Upper lobe of left lung (tissue), 6 donors: Measurements from ENCODE around the gene SV2C. TPM values are rescaled to one million over a fixed set of nuclear protein-coding genes. Genes with fewer than 3 reads are reported as not detected.

ENCODE experiments used
- ATAC-seq, 2 donors: fragments of 200-7000 bp; cut with Tn5 transposase; one replicate each; pipeline ENCODE4 v1.9.1; 2022; ENCODE audit warnings: mild to moderate bottlenecking in 2 of 2, moderate library complexity in 2 of 2; ENCODE audit not compliant: low FRiP score in 2 of 2
- DNase-seq, 2 donors: peaks; one replicate each; pipeline ENCODE4 v3.0.0-alpha.2; 2019 to 2020
- H3K27ac ChIP-seq, 4 donors: fragments of 200-600 bp; sonication (generic); one replicate each; pipeline ENCODE4 v1.5.1; 2016 to 2019
- H3K27me3 ChIP-seq, 4 donors: fragments of 200-600 bp; sonication (generic); one replicate each; pipeline ENCODE4 v1.5.1; 2017 to 2019
- H3K36me3 ChIP-seq, 4 donors: fragments of 200-600 bp; sonication (generic); one replicate each; pipeline ENCODE4 v1.5.1; 2016 to 2019
- H3K4me1 ChIP-seq, 4 donors: fragments of 200-600 bp; sonication (generic); one replicate each; pipeline ENCODE4 v1.5.1; 2018 to 2019
- H3K4me3 ChIP-seq, 4 donors: fragments of 200-600 bp; sonication (generic); one replicate each; pipeline ENCODE4 v1.5.1; 2017 to 2019; ENCODE audit warnings: mild to moderate bottlenecking in 2 of 4, moderate library complexity in 1 of 4
- H3K9me3 ChIP-seq, 4 donors: fragments of 200-600 bp; sonication (generic); one replicate each; pipeline ENCODE4 v1.5.1; 2018 to 2019
- EP300 ChIP-seq, 4 donors: sonication (generic); formaldehyde crosslinking; IDR thresholded peaks; one replicate each; pipeline ENCODE4 v1.5.1; 2017; ENCODE audit warnings: antibody characterized with exemption in 4 of 4, control low read depth in 2 of 4
- POLR2A ChIP-seq, 4 donors: fragments of 450-650 bp; IDR thresholded peaks; one replicate each; pipeline ENCODE4 v1.5.1; 2016 to 2017; ENCODE audit warnings: antibody characterized with exemption in 4 of 4, mild to moderate bottlenecking in 2 of 4
- POLR2AphosphoS5 ChIP-seq, 2 donors: sonication (generic); formaldehyde crosslinking; IDR thresholded peaks; one replicate each; pipeline ENCODE4 v1.5.1; 2017; ENCODE audit warnings: antibody characterized with exemption in 2 of 2
- WGBS, 2 donors: methylation state at CpG; one replicate each; pipeline ENCODE4 v1.1.5; 2017 to 2018; 5-methylcytosine and 5-hydroxymethylcytosine counted together
- total RNA-seq, 6 donors: library from RNA; depleted of rRNA in 4 of 6; stranded (reverse); fragments of >200 nt in 4 of 6; gene quantifications; one replicate each; pipeline versions ENCODE4 v1.1.0 to v1.2.1, GENCODE V29; 2016 to 2021
- TF ChIP-seq, protein P1 (sequence below), 6 experiments: fragments of 450-650 bp in 4 of 6; fragments of 200-600 bp in 2 of 6; sonication (generic) in 2 of 6; IDR thresholded peaks; one replicate each; pipeline ENCODE4 v1.5.1; 2016 to 2019; ENCODE audit warnings: antibody characterized with exemption in 6 of 6
- donor health status: DM: no; HTN: no; CAD: no; lungs with moderate emphysema.
- donor health status: DM: no; HTN: yes; CAD: no; lungs with severe emphysema.

SV2C gene
- total RNA-seq, 6 donors from 2014 or later, result 0.15 to 0.51 (median 0.21) TPM; not detected in 2

DNA sequence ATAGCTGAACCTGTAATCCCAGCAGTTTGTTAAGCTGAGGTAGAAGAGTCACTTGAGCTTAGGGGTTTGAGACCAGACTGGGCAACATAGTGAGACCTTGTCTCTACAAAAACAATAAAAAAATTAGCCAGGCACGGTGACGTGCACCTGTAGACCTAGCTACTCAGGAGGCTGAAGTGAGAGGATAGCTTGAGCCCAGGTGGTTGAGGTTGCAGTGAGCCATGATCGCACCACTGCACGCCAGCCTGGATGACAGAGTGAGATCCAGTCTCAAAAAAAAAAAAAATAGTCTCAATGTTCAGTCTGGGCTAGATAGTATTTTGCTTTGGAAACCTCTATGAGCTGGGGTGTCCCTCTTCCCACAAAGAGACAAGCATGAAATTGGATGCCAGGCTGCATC, 268.0 kb downstream of the SV2C start:
- 74 to 83% methylated on average over 4 of the region's 4 CpGs for WGBS, 2 donors
- Histone ChIP-seq H3K36me3 (no peaks in the 10 kb centered on the region), H3K4me1 (no peaks in the 10 kb centered on the region), H3K9me3 (no peaks in the 10 kb centered on the region), H3K27me3 (no peaks in the 10 kb centered on the region), H3K4me3 (no peak overlapping the region), H3K27ac (no peak overlapping the region)
- DNase-seq (no peak), ATAC-seq (no peak)
- TF ChIP-seq POLR2A (IDR thresholded peaks at IDR 0.05) (no peak), EP300 (IDR thresholded peaks at IDR 0.05) (no peak), POLR2AphosphoS5 (IDR thresholded peaks at IDR 0.05) (no peak)
- TF ChIP-seq, protein P1, sequence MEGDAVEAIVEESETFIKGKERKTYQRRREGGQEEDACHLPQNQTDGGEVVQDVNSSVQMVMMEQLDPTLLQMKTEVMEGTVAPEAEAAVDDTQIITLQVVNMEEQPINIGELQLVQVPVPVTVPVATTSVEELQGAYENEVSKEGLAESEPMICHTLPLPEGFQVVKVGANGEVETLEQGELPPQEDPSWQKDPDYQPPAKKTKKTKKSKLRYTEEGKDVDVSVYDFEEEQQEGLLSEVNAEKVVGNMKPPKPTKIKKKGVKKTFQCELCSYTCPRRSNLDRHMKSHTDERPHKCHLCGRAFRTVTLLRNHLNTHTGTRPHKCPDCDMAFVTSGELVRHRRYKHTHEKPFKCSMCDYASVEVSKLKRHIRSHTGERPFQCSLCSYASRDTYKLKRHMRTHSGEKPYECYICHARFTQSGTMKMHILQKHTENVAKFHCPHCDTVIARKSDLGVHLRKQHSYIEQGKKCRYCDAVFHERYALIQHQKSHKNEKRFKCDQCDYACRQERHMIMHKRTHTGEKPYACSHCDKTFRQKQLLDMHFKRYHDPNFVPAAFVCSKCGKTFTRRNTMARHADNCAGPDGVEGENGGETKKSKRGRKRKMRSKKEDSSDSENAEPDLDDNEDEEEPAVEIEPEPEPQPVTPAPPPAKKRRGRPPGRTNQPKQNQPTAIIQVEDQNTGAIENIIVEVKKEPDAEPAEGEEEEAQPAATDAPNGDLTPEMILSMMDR (IDR thresholded peaks at IDR 0.05), result no peak

DNA sequence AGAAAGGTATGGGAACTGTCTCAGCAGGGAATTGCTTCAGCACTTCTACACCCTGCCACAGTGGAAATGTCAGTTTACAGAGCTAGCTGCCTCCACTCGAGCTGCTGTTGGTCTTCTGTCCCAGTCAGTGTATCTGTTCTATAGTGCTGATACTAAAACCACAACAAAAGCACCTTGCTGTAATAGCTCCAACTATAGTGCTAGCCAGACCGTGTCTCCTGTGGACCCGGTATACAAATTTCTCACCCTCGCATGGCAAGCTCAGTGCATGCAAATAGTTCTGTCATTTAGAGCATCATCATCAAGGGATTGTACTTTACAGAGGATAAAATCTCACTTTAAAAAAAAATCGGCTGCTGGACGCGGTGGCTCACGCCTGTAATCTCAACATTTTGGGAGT, 268.4 kb downstream of the SV2C start:
- Histone ChIP-seq H3K36me3 (no peaks in the 10 kb centered on the region), H3K27ac (no peak overlapping the region), H3K4me1 (no peaks in the 10 kb centered on the region), H3K27me3 (no peaks in the 10 kb centered on the region), H3K4me3 (no peak overlapping the region), H3K9me3 (no peaks in the 10 kb centered on the region)
- 80 to 89% methylated on average over 8 of the region's 8 CpGs for WGBS, 2 donors
- DNase-seq, result no peak
- TF ChIP-seq, protein P1 (IDR thresholded peaks at IDR 0.05), result no peak
- TF ChIP-seq POLR2AphosphoS5 (IDR thresholded peaks at IDR 0.05), result no peak
- no peak for TF ChIP-seq POLR2A (IDR thresholded peaks at IDR 0.05)
- no peak for TF ChIP-seq EP300 (IDR thresholded peaks at IDR 0.05)
- no peak for ATAC-seq

GRCh38 chr5:76356887-76357286, 273.7 kb downstream of the SV2C start:
- Histone ChIP-seq H3K4me1 (no peaks in the 10 kb centered on the region), H3K9me3 (no peaks in the 10 kb centered on the region), H3K27me3 (no peaks in the 10 kb centered on the region), H3K27ac (no peak overlapping the region), H3K4me3 (no peak overlapping the region), H3K36me3 (no peaks in the 10 kb centered on the region)
- ATAC-seq, result no peak
- WGBS, 2 donors, result 95 to 96% methylated on average over 5 of the region's 5 CpGs
- DNase-seq, result no peak
- TF ChIP-seq, protein P1 (IDR thresholded peaks at IDR 0.05), result no peak
- no peak for TF ChIP-seq EP300 (IDR thresholded peaks at IDR 0.05)
- no peak for TF ChIP-seq POLR2A (IDR thresholded peaks at IDR 0.05)
- no peak for TF ChIP-seq POLR2AphosphoS5 (IDR thresholded peaks at IDR 0.05)

DNA sequence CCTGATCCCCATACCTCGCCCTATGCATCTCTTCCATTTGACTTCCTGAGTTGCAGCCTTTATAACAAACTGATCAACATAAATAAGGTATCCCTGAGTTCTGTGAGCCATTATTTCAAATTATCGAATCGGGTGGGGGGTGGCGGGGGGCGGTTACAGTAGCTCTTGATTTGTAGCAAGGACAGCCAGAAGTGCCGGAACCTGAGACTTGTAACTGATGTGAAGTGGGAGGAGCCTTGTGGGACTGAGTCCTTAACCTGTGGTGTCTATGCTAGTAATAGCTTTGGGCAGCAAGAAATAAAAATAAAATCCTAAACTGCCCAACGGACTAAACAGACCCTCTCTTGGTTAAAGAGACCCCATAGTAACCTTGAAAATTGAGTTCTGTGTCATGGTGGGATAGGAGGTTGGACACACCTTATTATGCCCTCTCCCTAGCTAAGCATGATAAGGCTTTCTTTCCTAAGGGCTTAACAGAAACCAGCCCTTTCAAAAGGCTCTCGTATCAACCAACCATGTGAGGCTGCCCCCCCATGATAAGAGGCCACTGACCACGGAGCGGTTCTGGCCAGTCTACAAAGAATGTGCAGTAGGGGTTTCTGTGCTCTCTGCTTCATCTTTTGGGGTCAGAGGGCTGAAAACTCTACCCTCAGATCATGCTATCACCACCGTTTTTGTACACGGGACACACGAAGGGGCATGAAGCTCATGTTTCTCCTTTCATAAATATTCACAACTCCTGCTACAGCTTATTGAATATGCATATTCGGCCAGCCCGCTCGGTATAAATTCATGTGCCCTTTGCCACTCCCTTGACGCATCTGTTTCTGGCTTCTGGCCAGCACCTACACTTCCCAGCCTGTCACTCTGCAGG, 280.4 kb downstream of the SV2C start:
- peak in 1 of 2 donors; percentile 36 for DNase-seq

More for the DNA sequence above, 280.4 kb downstream of the SV2C start:
- no peaks in the 10 kb centered on the region for H3K36me3 ChIP-seq
- no peak for ATAC-seq
- H3K4me1 ChIP-seq, result no peaks in the 10 kb centered on the region
- H3K27ac ChIP-seq, result no peak overlapping the region
- H3K27me3 ChIP-seq, result no peaks in the 10 kb centered on the region
- no peak for TF ChIP-seq POLR2AphosphoS5 (IDR thresholded peaks at IDR 0.05)
- TF ChIP-seq EP300 (IDR thresholded peaks at IDR 0.05), result no peak
- TF ChIP-seq, protein P1 (IDR thresholded peaks at IDR 0.05), result no peak
- no peak for TF ChIP-seq POLR2A (IDR thresholded peaks at IDR 0.05)
- H3K9me3 ChIP-seq, result no peaks in the 10 kb centered on the region
- 65 to 71% methylated on average over 17 of the region's 17 CpGs for WGBS, 2 donors
- no peak overlapping the region for H3K4me3 ChIP-seq
